ENCODE measurements around the gene ERC2.

The ERC2 gene

GRCh38 chr3:55477306-55478303, 990.7 kb downstream of the ERC2 start:
- no peak for DNase-seq

- DNase-seq, result no peak
These were observed 991.8 kb downstream of the ERC2 start for GRCh38 chr3:55476515-55476914.

DNA sequence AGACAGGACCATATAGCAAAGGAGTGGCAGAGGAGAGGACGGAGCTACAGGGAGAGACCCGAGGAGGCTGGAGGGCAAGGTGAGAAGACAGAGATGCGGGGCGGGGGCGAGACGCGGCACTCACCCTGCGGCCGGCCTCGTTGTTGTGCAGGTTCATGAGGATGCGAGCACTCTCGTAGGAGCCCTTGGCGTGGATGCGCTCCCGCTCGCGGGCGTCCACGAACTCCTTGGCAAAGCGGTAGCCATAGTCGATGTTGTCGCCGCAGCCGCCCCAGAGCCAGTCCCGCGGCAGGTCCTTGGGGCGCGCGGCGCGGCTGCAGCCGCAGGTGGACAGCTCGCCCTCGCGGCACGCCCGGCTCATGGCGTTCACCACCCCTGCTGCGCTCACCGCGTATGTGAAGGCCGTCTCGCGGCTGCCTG, 994.0 kb downstream of the ERC2 start:
- DNase-seq, result no peak

GRCh38 chr3:55473788-55474187, 994.5 kb downstream of the ERC2 start:
- no peak for DNase-seq

DNA sequence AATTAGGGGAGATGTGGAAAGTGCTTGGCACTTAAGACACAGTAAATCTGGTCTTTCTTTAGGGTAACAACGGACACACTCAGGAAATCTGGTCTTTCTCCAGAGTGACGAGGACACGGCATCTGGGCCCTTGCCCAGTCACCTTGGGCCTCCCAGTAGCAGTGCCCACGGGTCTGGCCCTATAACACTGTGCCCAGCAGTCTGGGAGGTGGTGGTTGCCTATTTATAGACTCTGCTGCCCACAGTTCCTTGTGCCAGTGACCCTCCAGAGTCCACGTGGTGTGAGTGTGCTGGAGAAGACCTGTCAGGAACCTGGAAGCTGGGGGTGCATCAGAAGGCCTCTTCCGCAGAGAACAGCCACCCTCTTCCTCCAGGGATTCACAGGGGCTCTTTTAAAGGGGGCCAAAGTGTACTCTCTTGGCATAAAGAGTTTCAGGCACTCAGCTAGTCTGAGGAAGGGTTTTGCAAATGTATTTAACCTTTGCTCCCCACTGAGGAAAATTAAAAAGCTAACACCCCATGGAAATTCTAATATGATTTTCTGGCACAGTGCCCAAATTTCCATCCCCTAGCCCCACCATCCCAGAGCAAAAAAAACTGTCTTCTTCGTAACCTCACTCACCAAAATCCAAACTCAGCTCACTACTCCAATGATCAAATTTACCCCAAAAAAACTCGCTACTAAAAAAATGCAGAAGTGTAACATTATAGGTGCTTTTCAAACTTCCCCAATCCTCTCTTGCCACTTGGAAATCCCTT, 996.6 kb downstream of the ERC2 start:
- no peak for DNase-seq

- no peak for DNase-seq
These were observed 997.2 kb downstream of the ERC2 start for GRCh38 chr3:55471084-55471483.

- no peak for DNase-seq
These were observed 998.2 kb downstream of the ERC2 start for GRCh38 chr3:55469957-55470526.

DNA sequence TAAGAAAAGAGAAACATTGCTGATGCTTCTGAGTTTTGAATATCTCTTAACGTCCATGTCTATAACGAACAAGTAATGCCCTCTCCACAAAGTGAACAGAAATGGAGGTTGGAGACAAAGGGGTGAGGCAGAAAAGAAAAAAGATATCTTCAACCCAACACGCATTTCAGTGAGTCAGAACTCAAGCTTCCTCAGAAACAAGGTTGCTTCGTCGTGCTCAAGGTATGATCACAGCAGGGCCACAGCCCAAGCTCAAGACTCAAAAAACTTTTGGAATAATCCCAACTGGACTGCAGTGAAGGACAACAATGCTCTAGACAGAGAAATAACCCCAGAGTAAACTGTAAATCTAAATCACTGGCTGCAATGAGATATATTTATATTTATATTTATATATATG, 1000.0 kb downstream of the ERC2 start:
- DNase-seq, result no peak

DNA sequence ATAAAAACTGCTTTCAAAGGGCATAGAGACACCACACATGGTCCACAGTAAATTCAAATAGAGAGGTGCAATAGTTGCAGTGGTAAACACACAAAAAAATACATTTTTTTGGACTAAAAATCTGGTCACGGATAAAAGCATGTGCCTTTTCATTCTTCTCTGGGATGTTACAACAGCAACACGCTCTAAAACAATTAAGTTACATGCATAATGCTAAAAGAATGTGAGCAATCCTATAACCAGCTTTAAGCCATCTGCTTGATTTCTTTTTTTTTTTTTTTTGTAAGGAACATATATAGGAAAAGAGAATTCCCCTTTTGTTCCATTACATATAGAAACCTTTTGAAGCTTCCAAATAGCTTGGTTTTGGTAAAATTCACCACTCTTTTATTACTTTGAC, 1001.2 kb downstream of the ERC2 start:
- DNase-seq, result no peak

GRCh38 chr3:55466526-55466925, 1001.7 kb downstream of the ERC2 start:
- no peak for DNase-seq

- DNase-seq, result no peak
These were observed 1006.4 kb downstream of the ERC2 start for GRCh38 chr3:55461896-55462295.

DNA sequence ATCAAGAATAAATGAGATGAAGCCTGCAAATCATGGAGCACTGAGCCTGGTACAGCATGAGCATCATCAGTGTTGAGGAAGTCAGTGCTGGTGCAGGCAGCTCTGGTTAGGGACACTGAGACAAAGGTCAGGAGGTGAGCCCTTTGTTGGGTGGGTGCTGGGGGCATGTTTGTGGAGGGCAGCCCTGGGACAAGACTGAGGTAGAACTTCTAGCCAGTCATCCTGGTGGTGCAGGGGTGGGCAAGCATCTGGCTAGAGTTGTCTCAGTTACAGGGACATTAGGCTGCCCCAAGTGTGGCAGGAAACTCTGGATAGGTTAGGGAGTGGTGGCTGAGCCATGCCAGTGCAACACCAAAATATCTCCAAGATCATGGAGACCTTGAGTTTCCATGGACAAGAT, 1008.4 kb downstream of the ERC2 start:
- DNase-seq, result no peak
